Ramos (cell line): Measurements from ENCODE around the gene MRPL20.
"Not testable (repeated sequence)": the region's sequence is repeated elsewhere in the genome, so short reads cannot be mapped to it uniquely, and the experiment has no call there.

Experiments used
- in situ Hi-C: fragments of 300-500 bp; cut with MboI; formaldehyde crosslinking; loops from one replicate; pipeline ENCODE4 v1.14.3; 2022; ENCODE audit warnings: low sequenced_read_pairs; ENCODE audit not compliant: unreplicated experiment

The MRPL20 gene

GRCh38 chr1:1427106-1427819 is 20.2 kb upstream of the MRPL20 start:
- in situ Hi-C loops = no loop called here

GRCh38 chr1:1426496-1427105 is 19.5 kb upstream of the MRPL20 start:
- in situ Hi-C loops = no loop called here

- in situ Hi-C loops = no loop called here
Observed at GRCh38 chr1:1425753-1426495, 18.8 kb upstream of the MRPL20 start.

- in situ Hi-C loops = no loop called here
Observed at GRCh38 chr1:1425426-1425752, 18.3 kb upstream of the MRPL20 start.

GRCh38 chr1:1424707-1425106 is 17.6 kb upstream of the MRPL20 start:
- in situ Hi-C loops = no loop called here

- in situ Hi-C loops = no loop called here
Observed at GRCh38 chr1:1423245-1423597, 16.1 kb upstream of the MRPL20 start.

GRCh38 chr1:1422465-1423244 is 15.6 kb upstream of the MRPL20 start:
- in situ Hi-C loops = no loop called here

GRCh38 chr1:1421907-1422464 is 14.9 kb upstream of the MRPL20 start:
- in situ Hi-C loops = no loop called here

GRCh38 chr1:1421147-1421906 is 14.2 kb upstream of the MRPL20 start, which contains the start of gene ANKRD65:
Gene ANKRD65, minus strand, starts transcription at chr1:1421276. Its CDS starts 271 bp downstream, at chr1:1421005.
- in situ Hi-C loops = no loop called here

- in situ Hi-C loops = no loop called here
Observed at GRCh38 chr1:1420654-1421141, 13.6 kb upstream of the MRPL20 start.

- in situ Hi-C loops = no loop called here
Observed at GRCh38 chr1:1419813-1420653, 12.9 kb upstream of the MRPL20 start.

- in situ Hi-C loops = no loop called here
Observed at GRCh38 chr1:1419363-1419812, 12.3 kb upstream of the MRPL20 start.

GRCh38 chr1:1418464-1419362 is 11.6 kb upstream of the MRPL20 start:
- in situ Hi-C loops = no loop called here

- in situ Hi-C loops = not testable (repeated sequence)
Observed at GRCh38 chr1:1417825-1418463, 10.9 kb upstream of the MRPL20 start.

GRCh38 chr1:1417396-1417795 is 10.3 kb upstream of the MRPL20 start:
- in situ Hi-C loops = not testable (repeated sequence)

- in situ Hi-C loops = no loop called here
Observed at GRCh38 chr1:1415751-1416150, 8.7 kb upstream of the MRPL20 start.

GRCh38 chr1:1412311-1412902 is 5.3 kb upstream of the MRPL20 start:
- in situ Hi-C loops = not testable (repeated sequence)
